Keratinocyte (primary cell): ENCODE data around the gene ZNF823.

Experiments
- CTCF ChIP-seq, 3 experiments: IDR thresholded peaks in 1 of 3; conservative IDR thresholded peaks in 1 of 3; optimal IDR thresholded peaks in 1 of 3; 2 replicates in 2 of 3; 3 replicates in 1 of 3; pipeline versions ENCODE3 to v1.5.1; 2011; ENCODE audit warnings: low read length in 3 of 3, mild to moderate bottlenecking in 3 of 3, moderate library complexity in 2 of 3, control low read depth in 1 of 3, inconsistent platforms in 1 of 3; ENCODE audit not compliant: insufficient read depth in 2 of 3; ENCODE audit errors: extremely low read depth in 1 of 3
- EZH2 ChIP-seq: IDR thresholded peaks from one replicate; pipeline ENCODE4 v1.6.1; 2012; ENCODE audit warnings: inconsistent platforms, mild to moderate bottlenecking, low read length, moderate library complexity

DNA sequence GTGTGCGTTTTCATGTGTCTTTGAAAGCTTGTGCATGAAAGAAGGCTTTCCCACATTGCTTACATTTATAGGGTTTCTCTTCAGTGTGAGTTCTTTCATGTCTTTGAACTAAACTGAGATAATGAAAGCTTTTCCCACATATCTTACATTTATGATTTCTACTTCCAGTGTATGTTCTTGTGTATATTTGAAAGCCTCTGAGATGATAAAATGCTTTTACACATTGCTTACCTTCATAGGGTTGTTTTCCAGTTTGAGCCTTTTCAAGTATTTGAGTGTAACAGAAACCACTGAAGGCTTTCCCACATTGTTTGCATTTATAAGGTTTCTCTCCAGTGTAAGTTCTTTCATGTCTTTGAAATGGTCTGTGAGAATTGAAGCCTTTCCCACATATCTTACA is 18.2 kb upstream of the ZNF823 start:
- no peak for TF ChIP-seq EZH2
- TF ChIP-seq CTCF (optimal IDR thresholded peaks at IDR 0.05 in 1 of 3, IDR thresholded peaks at IDR 0.05 in 1 of 3, conservative IDR thresholded peaks at IDR 0.05 in 1 of 3; ENCODE audit: extremely low read depth in 1 of 3, insufficient read depth in 2 of 3, low read length in 3 of 3), result no peak
